GM21825 (cell line): ENCODE results near the gene USP15.
"Not testable (repeated sequence)": the region's sequence is repeated elsewhere in the genome, so short reads cannot be mapped to it uniquely, and the experiment has no call there.

Experiments
- ATAC-seq: cut with Tn5 transposase; IDR thresholded peaks from one replicate; pipeline ENCODE4 v1.9.1; 2021; ENCODE audit warnings: mild to moderate bottlenecking, moderate library complexity; ENCODE audit not compliant: unreplicated experiment

Gene USP15

GRCh38 chr12:62319058-62319457 is 58.9 kb downstream of the USP15 start:
- ATAC-seq: no peak

- no peak for ATAC-seq
Measured at GRCh38 chr12:62320054-62320453, 59.9 kb downstream of the USP15 start.

DNA sequence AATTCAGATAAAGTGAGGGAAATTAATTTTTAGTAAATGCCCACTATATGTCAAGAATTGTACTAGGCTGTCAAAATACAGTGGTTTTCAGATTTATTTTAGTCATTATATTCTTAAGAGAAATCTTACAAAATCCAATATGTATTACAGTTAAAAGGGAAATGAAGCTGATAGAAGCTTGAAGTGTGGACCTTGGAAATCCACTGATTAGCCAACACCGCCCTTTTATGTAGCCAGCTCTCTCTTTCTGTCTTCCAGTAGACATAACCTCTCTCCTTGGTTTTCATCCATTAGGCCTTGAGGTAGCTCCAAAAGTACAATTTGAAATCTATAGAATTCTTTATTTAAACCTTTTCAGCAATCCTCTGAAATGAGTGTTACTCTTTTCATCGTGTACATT is 63.2 kb downstream of the USP15 start:
- no peak for ATAC-seq

GRCh38 chr12:62328296-62328921 is 68.2 kb downstream of the USP15 start:
- ATAC-seq: no peak

DNA sequence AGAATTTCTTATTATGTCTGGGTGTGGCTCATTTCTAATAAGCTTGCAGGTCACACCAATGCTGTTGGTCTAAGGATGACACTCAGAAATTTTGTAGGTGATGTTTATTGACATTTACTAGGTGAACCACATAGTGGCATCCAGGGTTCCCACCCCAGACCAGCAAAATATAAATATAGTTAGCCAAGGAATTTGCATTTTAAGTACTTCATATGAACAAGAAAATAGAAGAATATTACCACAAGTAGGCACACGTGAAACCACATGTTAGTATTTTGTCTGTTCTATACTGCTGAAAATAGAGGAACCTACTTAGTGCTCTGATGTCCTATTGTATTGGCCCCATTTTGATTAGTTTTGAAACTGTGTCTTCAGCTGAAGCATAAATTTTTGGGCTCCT is 71.1 kb downstream of the USP15 start:
- ATAC-seq: no peak

DNA sequence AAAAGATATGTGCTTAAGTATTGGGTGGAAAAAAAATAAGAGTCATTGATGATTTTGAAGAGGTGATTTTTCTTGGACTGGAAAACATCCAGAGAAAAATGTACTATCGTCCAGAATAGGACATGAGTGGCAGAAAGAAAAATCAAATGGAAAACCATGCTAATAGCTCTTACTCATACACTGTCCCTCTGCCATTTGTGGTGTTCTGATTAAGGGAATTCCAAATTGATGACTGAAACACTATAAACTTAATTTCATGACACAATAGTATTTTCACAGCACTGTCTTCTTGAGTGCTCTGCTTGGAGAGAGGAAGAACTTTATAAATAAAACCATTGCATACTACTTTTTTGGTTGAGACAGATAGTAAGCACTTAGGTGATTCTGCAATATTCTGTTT is 72.4 kb downstream of the USP15 start:
- no peak for ATAC-seq

GRCh38 chr12:62335057-62335456 is 74.9 kb downstream of the USP15 start:
- no peak for ATAC-seq

- ATAC-seq: no peak
Measured at GRCh38 chr12:62335796-62336195, 75.6 kb downstream of the USP15 start.

DNA sequence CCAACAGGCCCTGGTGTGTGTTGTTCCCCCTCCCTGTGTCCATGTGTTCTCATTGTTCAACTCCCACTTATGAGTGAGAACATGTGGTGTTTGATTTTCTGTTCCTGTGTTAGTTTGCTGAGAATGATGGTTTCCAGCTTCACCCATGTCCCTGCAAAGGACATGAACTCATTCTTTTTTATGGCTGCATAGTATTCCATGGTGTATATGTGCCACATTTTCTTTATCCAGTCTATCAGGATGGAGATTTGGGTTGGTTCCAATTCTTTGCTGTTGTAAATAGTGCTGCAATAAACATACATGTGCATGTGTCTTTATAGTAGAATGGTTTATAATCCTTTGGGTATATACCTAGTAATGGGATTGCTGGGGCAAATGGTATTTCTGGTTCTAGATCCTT is 77.4 kb downstream of the USP15 start:
- ATAC-seq: not testable (repeated sequence)

DNA sequence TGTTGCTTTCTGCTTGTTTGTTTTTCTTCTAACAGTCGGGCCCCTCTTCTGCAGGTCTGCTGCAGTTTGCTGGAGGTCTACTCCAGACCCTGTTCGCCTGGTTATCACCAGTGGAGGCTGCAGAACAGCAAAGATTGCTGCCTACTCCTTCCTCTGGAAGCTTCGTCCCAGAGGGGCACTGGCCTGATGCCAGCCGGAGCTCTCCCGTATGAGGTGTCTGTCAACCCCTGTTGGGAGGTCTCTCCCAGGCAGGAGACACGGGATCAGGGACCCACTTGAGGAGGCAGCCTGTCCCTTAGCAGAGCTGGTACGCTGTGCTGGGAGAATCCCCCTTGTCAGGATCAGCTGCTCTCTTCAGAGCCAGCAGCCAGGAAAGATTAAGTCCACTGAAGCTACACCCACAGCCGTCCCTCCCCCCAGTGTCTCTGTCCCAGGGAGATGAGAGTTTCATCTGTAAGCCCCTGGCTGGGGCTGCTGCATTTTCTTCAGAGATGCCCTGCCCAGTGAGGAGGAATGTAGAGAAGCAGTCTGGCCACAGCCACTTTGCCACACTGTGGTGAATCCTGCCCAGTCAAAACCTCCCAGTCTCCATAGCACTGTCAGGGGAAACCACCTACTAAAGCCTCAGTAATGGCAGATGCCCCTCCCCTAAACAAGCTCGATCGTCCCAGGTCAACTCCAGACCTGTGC is 82.6 kb downstream of the USP15 start:
- ATAC-seq: not testable (repeated sequence)

GRCh38 chr12:62343304-62344120 is 83.3 kb downstream of the USP15 start:
- not testable (repeated sequence) for ATAC-seq

DNA sequence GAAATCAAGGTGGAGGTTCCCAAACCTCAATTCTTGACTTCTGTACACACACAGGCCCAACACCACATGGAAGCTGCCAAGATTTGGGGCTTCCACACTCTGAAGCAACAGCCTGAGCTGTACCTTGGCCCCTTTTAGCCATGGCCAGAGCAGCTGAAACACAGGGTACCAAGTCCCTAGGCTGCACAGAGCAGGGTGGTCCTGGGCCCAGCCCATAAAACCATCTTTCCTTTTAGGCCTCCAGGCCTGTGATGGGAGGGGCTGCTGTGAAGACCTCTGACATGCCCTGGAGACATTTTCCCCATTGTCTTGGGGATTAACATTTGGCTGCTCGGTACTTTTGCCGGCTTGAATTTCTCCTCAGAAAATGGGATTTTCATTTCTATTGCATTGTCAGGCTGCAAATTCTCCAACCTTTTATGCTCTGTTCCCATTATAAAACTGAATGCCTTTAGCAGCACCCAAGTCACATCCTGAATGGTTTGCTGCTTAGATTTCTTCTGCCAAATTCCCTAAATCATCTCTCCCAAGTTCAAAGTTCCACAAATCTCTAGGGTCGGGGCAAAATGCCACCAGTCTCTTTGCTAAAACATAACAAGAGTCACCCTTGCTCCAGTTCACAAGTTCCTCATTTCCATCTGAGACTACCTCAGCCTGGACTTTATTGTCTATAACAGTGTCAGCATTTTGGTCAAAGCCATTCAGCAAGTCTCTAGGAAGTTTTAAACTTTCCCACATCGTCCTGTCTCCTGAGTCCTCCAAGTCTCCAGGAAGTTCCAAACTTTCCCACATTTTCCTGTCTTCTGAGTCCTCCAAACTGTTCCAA is 84.7 kb downstream of the USP15 start:
- not testable (repeated sequence) for ATAC-seq

DNA sequence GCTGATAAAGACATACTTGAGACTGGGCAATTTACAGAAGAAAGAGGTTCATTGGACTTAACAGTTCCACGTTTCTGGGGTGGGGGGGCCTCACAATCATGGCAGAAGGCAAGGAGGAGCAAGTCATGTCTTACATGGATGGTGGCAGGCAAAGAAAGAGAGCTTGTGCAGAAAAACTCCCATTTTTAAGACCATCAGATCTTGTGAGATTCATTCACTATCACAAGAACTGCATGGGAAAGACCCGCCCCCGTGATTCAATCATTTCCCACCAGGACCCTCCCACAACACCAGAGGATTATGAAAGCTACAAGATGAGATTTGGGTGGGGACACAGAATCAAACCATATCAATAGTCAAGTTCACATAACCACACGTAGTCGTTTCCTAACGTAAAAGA is 85.5 kb downstream of the USP15 start:
- no peak for ATAC-seq

DNA sequence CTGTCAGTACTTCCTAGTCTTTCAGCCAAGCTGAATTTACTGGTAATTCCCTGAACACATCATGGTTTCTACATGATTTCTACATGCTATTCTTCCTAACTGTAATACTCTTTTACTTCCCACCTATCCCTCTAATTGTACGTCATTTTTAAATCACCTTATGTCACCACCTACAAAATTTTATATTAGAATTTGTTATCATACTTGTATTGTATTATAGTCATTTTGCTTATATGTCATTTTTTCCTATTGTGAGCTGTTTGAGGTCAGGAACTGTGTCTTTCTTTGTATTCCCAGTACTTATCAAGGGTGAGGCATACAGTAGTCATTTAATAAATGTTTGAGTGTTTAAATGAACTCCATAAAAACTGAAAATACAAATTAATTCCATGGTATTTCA is 86.6 kb downstream of the USP15 start:
- no peak for ATAC-seq

DNA sequence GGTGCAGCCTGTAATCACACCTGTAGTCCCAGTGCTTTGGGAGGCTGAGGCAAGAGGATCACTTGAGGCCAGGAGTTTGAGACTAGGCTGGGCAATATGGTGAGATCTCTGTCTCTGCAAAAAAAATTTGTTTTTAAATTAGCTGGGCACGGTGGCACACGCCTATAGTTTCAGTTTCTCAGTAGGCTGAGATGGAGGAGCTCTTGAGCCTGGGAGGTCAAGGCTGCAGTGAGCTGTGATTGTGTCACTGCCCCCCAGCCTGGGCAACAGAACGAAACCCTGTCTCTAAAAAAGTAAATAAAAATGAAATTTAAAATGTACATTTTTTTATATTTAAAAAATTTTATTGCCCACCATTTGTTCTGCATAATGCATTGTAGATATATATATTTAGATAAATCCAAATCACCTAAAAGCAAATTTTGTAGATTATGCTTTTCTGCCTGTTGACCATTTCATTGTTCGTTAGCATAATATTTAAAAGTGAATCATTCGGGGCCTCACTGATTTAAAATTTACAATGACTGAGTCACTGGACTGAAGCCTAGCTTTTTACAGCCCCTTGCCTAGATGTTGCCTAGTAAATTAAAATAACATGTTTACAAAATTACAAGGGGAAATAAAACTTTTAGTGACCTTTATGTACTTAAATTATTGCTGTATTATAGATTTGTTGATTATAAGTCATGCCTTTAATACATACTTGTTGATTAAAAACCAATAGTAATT is 87.9 kb downstream of the USP15 start:
- ATAC-seq: no peak

DNA sequence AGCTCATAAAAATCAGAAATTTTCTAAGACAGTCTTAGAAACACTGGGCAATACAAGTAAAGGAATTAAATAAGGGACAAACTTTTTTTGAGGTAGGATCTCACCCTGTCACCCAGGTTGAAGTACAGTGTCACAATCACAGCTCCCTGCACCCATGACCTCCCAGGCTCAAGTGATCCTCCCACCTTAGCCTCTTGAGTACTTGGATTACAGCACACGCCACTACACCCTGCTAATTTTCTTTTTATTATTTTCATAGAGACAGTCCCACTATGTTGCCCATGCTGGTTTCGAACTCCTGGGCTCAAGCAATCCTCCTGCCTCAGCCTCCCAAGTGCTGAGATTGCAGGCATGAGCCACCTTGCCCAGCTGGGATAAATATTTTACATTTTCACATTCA is 90.3 kb downstream of the USP15 start:
- no peak for ATAC-seq

- no peak for ATAC-seq
Measured at GRCh38 chr12:62351326-62351725, 91.1 kb downstream of the USP15 start.

DNA sequence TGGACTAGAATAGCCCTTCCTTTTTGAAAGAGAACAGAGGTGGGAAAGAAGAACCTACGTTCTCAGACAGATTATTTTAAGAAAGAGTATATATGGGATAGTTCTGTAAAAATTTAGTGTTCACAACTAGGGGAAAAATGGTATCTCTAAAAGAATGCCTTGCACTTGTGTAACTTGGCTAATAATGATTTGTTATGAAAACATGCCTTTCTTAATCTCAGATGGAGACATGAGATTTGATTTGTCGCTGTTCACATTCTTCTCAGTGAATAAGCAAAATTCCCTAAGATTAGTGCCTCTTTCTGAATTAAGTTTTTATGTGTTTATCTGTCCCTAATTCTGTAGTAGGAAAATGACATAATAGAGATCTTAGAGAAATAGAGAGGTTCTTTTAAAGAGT is 100.8 kb downstream of the USP15 start:
- ATAC-seq: no peak

GRCh38 chr12:62363506-62363905 is 103.3 kb downstream of the USP15 start:
- no peak for ATAC-seq

DNA sequence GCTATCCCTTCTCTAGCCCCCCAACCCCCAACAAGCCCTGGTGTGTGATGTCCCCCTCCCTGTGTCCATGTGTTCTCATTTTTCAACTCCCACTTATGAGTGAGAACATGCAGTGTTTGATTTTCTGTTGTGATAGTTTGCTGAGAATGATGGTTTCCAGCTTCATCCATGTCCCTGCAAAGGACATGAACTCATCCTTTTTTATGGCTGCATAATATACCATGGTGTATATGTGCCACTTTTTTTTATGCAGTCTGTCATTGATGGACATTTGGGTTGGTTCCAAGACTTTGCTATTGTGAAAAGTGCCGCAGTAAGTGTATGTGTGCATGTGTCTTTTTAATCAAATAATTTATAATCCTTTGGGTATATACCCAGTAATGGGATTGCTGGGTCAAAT is 104.5 kb downstream of the USP15 start:
- ATAC-seq: not testable (repeated sequence)
